GM18909 (cell line): ENCODE measurements around the gene YBX1.

Source experiments
- ATAC-seq: cut with Tn5 transposase; IDR thresholded peaks from one replicate; pipeline ENCODE4 v1.9.1; 2021; ENCODE audit warnings: mild to moderate bottlenecking; ENCODE audit not compliant: unreplicated experiment, poor library complexity

The YBX1 gene

DNA sequence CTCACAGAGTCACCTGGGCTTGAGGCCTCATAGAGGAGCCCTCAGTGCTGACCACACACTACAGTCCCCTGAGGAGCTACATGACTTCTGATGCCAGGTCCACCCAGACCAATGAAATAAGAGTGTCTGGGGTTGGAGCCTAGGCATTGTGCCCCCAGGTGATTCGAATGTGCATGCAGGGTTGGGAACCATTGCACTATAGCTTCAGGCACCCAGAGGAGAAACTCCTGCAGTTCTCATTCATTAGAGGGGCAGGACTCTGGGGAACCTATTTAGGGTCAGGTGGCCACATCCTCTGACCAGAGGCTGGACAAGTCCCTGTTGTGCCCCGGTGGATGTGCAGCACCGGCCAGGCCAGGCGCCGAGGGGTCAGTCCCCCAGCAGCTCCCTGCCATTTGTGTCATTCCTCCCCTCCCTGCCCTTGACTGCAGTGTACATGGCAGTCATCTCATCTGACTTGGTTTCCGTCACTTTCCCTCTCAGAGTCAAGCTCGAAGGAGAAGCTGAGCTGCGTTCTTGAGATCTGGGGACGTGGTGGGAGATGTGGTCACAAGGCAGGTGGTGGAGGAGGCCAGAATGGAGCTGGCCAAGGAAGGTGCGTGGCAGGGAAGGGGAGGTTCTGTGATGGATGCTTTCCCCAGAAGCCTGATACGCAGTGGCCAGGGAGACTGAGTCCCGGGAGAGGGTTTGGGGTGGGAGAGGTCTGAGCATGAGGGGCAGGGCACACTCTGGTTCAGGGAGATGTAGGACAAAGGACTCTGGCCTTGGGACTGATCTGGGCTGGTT lies 51.4 kb downstream of the YBX1 start:
- ATAC-seq, result no peak

DNA sequence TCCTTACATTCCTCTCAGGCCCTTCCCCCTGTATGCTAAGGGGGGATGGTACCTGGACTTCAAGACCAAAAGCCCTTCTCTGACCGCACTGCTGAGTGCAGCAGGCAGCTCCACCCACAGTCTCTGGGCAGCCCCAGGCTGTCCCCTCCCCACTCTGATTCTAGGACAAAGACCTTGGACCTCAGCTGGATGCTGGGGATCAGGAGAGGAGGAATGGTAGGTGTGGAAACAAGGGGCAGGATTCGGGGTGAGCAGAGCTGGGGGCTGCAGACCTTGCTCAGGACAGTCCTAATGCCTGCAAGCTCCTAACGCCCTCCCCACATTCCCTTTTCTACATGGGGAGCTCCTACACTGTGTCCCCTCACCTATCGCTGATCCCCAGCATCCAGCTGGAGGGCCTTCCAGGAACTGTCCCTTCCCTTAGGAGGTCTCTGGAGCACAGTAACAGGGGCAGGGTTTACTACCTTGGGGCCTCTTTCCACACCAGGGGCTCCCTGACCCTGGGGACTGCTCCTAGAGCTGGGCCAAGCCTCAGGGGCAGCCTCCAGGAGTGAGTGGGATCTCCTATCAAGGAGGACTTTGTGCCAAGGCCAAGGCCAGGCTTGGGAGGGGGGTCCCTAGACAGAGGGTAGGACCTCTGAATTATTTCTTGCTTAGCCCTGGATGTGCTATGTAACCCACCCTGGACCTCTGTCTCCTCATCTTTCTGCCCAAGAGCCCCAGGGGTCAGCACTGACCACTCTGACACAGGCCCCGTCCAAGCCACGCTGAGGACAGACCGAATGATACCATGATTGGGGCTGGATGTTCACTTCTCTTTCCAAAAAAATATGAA lies 52.2 kb downstream of the YBX1 start:
- no peak for ATAC-seq

DNA sequence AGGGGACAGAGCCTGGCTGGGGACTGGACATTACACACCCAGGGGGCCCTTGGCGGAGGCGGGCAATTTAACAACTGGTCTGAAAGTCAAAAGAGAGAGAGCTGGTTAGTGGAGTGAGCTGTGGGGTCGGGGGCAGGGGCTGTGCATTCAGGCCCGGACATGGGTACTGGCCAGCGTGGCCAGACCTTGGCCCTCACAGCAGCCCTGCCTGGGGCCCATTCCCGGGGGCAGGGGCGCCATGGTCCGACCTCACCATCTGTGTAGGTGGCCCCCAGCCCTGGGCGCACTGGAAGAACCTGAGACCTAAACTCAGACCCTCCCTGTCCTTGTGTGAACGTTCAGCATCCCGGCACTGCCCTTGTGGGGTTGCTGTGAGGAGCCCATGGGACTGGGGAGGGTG lies 52.8 kb downstream of the YBX1 start:
- ATAC-seq, result no peak

DNA sequence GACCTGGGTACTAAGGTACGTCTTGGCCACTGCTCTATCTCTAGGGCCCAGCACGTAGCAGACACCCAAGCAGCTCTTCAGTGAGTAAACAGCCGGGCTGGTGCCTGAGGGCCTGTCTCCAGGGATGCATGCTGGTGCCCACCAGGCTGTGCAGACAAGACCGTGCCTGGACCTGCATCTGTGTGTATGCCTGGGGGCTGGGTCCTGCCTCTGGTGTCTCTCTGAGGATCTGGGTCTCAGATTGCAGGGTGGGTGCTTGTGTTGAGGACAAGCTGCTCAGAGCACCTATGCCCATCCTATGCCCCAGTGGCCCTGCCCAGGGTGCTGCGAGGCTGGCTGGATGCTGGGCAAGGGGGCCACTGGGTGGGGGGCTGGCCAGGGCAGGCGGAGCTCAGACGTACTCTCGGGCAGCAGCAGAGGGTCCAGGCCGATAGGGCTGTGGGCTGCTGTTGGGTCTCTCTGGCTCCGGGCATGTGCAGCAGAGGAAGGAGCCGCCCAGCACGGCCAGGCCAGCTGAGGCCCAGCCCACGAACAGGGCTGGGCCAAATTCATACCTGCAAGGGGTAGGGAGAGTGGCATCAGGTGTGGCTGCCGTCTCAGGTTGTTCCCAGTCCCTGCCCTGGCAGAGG lies 53.4 kb downstream of the YBX1 start:
- no peak for ATAC-seq

DNA sequence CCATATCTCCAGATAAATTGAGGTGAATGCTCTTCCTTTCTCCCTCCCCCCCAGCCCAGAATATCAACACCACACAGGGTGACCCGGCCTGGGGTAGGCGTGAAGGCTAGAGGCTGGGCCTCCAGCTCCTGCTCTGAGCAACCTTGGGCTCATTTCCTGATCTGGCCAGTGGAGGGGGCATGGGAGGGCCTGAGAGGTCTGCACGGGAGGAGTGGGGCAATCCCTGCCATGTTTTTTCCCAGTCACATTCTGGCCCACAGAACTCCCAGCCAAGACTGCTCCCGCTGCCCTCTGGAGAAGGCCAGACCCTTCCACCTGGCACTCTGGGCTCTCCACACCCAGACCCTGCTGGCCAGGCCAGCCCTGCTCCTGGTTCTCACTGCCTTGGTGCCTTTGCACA lies 53.9 kb downstream of the YBX1 start:
- ATAC-seq, result no peak

DNA sequence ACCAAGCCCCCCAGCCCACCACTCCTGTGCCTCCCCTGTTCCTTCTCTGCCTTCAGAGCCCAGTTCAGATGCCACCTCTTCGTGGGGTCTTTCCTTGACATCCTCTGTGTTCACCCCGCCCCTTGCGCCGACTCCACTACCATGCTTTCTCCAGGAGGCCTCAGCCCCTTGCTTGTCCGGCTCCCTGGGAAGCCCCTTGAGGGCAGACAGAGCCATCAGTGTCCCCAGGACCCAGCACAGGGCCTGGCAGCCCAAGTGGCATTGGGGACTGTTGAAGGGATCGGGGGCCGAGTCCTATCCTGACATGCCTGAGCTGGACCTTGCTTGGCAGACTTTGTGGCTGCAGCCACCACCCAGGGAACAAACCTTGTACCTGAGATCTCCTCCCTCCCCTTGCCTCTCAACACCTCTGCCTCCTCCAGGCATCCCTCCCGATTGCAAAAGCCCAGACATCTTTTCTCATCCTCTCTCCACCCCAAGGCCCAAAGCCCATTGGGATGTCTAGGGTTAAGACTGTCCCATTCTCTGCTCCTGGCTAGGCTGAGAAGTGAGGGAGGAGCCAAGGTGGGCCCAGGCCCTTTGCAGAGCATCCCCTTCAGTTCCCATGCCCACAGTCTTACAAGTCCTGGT lies 54.5 kb downstream of the YBX1 start:
- ATAC-seq, result no peak

DNA sequence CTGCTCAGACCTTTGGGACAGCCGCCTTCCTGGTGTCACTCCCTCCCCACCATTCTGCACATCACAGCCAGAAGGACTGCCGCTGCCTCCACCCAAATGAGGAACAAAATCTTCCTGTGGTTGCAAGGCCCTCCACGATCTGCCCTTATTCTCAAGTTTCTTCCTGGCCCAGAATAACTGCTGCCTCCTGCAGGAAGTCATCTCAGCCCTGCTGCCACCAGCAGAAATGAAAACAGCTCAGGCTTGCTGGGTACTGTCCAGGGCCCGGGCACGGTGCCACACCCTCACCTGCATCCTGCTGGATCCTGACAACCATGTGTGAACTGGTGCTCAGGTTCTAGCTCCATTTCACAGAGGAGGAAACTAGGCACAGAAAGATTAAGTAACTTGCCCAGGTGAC lies 55.0 kb downstream of the YBX1 start:
- ATAC-seq, result no peak

DNA sequence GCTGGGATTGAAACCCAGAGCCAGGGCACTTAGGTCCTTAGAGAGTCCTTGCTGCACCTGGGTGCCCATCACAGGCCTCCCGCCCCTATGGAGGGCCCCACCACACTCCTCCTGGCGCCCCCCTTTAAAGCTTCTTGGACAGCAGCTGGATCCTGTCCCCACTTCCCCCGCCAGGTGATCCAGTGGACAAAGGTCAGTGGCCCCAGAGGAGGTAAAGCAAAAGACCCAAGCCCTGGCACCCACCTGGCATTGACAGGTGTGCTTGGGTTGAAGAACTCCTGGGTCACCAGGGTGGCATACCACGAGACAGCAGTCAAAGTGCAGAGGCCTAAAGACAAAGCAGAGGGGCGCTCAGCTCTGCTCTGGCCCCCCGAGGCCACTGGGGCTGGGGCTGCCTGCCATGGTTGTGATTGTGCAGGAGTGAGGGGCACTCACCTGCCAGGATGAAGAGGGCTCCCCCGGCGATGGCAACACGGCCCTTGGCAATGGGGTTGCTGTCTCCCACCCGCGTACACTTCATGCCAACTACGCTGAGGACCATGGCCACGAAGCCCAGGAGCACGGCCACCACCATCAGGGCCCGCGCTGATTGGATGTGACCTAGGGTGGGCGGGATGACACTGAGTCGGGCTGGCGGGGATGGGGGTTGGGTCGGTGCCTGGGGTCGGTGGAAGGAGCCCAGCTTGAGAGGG lies 55.9 kb downstream of the YBX1 start:
- ATAC-seq, result no peak

DNA sequence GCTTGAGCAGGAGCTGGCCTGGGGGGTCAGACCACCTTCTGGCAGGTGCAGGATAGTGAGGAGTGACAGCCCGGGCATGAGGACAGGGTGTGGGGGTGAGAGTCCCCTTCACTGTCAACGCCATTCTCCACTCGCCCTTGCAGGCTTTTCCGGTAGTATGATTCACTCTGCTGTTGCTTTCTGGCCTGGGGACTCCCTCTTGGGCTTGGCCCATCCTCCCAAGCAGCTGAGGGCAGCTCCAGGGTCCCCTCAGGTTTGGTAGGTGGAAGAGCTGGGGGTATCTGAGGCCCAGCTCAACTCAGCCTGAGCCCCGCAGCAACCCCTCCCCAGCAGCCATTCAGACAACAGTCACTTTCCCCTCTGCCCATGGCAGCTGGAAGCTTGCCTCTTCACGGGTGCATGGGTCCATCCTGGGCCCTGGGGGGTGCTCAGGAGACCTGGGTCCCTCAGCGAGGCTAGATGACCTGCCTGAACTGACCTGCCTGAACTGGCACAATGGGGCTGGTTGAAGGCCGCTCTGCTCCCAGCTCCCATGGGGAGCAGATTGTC lies 56.5 kb downstream of the YBX1 start:
- no peak for ATAC-seq

DNA sequence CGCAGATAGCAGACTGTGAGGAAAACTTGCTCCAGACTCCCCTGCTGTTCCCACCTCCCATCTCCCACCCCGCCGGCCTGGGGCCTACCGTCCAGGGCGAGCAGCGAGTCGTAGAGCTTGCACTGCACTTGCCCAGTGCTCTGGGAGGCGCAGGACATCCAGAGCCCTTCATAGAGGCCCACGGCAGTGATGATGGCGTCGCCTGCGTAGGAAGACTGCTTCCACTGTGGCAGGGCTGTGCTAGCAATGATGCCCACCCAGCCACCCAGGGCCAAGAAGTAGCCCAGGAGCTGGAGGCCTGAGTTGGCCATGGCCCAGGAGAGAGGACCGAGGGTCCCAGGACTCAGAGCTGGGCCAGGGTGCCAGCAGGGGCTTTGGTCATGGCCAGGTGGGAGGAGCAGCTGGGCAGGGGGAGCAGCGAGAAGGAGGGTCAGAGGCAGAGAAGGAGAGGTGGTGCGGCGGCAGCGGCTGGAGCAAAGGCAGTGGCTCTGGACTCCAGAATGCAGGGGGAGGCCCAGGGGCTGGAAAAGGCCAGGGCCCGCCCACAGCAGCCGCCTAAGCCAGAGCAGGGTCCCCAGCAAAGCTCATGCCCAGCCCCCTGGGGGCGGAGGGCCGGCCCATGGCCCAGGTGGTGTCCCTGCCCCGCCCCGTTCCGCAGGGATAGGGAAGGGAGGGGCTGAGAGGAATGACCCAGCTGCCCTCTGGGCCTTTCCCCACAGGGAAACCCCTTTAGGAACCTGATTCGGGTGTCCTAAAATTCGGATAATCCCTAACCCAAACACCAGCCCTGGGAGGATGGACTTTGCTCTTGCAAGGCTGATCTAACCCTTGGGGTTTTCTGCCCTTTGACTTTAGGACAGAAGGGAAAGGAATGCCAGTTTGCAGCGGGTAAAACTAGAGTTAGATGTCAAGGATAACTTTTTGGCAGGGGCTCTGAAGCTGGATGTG lies 57.8 kb downstream of the YBX1 start, which contains the start of gene CLDN19:
CLDN19 (minus strand) TSS at position 484 of the 948 bp plus-strand sequence; CDS start at position 311, 173 bp downstream.
- ATAC-seq, result no peak

DNA sequence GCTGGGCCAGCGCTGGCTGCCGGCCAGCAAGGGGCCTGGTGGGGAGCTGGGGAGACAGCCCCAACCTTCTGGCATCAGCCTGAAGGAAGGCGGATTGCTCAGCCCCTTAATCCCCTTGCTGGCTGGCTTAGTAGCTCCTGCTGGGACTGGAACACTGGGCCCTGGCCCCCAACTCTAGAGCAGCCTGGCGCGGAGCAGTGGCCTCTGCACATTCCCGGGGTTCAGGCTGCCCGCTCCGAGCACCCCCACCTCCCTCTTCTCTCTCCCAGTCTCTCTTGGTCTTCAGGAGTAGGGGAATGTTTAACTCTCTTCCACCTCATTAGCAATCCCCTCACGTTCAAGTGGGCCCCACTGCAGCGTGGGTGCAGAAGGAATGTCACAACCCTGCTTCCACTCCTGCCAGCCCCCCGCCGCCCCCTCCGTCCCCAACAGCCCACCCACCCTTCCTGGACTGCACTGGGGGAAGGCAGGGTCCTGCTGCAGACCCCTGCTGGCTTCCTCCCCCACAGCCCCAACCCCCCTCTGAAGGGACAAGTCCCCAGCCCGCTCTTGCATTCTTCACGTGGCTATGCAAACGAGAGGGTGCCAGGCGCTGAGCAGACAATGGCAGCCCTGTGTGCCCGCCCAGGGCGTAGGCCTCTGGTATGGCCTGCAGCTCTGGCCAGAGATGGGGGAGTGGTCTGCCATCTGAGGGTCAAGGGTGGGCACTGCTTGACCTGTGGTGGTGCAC lies 58.8 kb downstream of the YBX1 start:
- no peak for ATAC-seq

DNA sequence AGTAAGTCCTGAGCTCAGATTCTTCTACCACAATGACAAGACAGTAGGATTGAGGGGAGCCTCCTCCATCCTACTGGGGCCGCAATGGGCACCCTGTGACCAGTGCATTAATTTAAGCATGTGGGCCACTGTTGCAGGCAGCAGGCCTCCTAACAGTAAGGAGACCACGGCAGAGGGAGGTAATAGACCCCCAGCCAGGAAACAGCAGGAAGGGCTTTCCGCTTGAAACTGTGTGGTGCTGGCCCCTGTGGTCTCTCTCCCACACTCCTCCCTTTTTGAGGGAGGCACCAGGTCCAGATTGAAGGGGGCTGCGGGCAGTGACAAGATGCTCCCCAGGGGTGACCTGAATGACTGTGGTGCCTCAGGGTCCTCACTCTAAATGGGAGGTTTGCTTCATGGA lies 59.5 kb downstream of the YBX1 start:
- ATAC-seq, result no peak

DNA sequence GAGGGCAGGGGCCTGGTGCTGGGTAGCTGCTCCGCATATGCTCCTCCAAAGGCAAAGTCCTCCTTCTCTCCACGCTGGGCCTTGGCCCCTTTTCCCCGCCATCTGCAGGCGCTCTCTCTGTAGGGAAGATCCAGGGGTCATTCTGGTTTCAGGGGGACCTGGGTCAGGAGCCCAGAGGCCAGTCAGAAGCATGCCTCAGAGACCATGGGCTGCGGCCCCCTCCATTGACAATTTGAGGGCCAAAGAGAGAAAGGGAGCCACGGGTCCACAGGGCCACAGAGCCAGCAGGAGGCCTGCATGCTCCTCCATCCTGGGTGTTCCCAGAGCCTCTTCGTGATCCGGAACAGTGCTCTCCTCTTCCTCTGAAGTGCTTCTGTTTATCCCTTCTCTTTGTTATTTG lies 59.9 kb downstream of the YBX1 start:
- no peak for ATAC-seq

DNA sequence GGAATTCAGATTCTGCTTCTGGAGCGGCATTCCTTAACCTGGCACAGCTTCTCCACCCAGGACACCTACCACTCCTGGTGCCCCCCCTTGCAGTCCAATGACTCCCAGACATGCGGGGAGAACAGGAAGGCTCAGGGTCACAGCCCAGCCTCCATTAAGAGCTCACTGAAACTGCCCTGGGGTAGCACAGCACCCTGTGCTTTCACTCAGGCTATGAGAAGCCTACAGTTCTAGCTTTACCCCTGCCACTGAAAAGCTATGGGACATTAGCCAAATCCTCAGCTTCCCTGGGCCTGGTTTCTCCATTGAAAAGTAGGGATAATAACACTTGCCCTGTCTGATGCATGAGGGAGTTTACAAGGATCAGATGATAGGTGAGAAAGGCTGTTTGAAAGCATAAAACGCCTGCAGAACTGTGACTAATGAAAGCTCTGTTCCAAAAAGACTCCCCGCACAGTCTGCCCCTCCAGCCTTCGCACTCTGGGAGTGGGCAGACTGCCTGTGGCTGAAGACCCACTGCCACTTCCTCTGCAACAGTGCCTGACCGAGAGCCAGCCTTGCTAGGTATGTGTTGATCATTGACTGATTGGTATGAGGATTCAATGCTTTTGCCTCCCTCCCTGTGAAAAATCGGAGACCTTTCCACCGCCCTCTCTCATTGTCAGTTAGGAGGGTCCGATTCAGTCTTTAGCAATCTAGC lies 60.5 kb downstream of the YBX1 start:
- no peak for ATAC-seq

DNA sequence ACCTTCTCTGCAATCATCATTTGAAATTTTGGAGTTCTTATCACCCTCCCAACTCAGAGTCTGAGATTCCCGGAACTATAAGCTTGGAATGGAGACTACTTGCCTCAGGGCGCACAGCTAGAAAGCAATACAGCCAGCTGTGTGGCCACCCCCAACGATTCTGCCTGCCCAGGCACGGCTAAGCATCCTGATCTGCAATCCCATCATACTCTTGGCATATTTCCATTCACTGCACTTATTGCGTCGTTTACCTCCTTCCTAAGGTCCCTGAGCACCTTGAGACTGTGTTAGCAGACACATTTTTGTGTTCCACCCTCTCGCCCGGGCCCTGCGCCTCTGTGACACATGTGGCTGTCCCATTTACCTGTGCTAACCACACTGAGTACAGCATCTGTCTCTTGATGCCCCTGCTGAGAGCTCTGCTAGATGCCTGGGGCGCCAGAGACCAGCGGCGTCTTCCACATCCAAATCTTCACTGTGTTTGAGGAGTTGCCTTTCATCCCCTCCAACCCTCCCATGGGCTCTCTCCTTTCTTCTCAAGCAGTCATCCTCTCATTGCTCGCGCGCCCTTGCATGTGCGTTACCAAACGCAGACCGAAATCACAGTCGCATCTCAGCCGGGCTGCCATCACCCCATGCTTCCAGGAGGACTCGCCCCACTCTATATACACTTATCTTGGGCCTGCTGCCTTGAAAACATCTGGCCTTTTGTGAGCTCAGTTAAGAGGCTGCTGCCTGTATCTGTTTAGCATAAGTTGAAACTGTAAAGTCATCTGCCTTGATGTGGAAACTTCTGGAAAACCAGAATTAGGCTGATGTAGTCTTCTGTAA lies 61.3 kb downstream of the YBX1 start:
- no peak for ATAC-seq

DNA sequence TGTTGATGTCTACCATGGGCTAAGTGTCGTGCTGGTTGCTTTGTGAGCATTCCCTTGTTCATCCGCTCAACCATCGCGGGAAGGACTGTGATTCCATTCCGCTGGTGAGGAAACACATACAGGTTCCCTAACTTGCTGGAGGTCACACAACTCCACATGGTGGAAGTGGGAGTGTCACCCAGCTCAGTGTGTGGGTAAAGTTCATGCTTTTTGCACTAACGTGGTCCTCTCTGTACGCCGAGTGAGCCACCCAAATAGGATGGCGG lies 61.9 kb downstream of the YBX1 start:
- no peak for ATAC-seq

DNA sequence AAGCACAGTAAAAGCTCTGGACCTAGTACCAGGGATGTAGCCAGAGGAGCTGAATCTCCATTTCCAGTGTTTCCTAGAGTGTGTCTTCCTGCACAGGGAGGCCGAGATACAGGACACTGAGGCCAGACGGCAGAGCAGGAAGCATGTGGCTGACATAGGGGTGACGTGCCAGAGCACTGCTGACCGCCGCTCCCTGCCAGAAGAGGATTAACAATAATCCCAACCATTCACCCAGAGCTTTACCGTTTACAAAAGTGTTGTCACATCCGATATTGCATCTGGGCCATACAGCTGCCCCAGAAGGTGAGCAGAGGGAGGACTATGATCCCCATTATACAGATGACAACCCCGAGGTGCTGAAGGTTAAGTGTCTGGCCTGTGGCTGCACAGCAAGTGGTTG lies 63.6 kb downstream of the YBX1 start:
- ATAC-seq, result no peak
